ENCODE measurements around the gene S100A4. TPM values are rescaled to one million over a fixed set of nuclear protein-coding genes. Genes with fewer than 3 reads are reported as not detected.

Gene S100A4
- total RNA-seq, 1 experiment from 2014 or later = 22.7 TPM

DNA sequence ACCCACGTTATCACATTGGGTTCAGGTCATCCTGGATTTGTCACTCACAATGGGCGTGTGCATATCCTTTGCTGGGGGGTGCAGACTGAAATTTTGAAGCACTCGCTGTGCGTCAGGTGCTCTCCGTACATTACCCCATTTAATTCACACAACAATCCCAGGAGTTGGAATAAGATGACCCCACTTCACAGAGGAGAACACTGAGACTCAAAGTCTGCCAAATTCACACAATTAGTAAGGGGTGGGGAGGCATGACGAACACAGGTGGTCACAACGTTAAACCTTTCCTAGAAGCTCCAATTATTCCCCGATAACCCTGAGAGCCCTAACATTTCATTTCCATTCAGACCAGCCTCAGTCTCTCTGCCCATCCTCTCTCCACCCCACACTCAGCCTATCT, 23.9 kb upstream of the S100A4 start:
- CTCF ChIA-PET = interaction anchor here (0.5 to 6.1 kb wide), 5 partner anchors 25 to 65 kb away, joined by 3 to 188 read pairs (median 19); partner anchors contain the start of genes CHTOP, S100A1, S100A13 and S100A5
- POLR2A ChIA-PET = interaction anchor here (1.4 kb wide), 1 partner anchor 65 kb away, joined by 6 read pairs; the partner anchor contains the start of gene CHTOP
- ATAC-seq (no peak), DNase-seq (ENCODE audit: low spot score) (no peak)
- Mint-ChIP-seq H3K9me3 (no peaks in the 10 kb centered on the region), H3K27ac (no peak overlapping the region; the same call in 1 of the 2 replicates), H3K27me3 (ENCODE audit: low read depth) (no peaks in the 10 kb centered on the region; the same call in 1 of the 2 replicates), H3K4me1 (peaks cover 33% of the 10 kb centered on the region), H3K4me3 (no peak overlapping the region), H3K36me3 (0 out of 2 replicates have a peak, but pooled peaks cover under 1% of the 10 kb centered on the region)
- TF ChIP-seq ZNF396 (CRISPR knock-in tag; IDR thresholded peaks at IDR 0.05; ENCODE audit: borderline replicate concordance) = no peak
- TF ChIP-seq, protein P1, sequence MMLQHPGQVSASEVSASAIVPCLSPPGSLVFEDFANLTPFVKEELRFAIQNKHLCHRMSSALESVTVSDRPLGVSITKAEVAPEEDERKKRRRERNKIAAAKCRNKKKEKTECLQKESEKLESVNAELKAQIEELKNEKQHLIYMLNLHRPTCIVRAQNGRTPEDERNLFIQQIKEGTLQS (CRISPR knock-in tag; conservative IDR thresholded peaks at IDR 0.05) = no peak
- TF ChIP-seq ELF4 (CRISPR knock-in tag; IDR thresholded peaks at IDR 0.05; ENCODE audit: low read depth) = no peak
- TF ChIP-seq, protein P2, sequence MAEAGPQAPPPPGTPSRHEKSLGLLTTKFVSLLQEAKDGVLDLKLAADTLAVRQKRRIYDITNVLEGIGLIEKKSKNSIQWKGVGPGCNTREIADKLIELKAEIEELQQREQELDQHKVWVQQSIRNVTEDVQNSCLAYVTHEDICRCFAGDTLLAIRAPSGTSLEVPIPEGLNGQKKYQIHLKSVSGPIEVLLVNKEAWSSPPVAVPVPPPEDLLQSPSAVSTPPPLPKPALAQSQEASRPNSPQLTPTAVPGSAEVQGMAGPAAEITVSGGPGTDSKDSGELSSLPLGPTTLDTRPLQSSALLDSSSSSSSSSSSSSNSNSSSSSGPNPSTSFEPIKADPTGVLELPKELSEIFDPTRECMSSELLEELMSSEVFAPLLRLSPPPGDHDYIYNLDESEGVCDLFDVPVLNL (CRISPR knock-in tag; IDR thresholded peaks at IDR 0.05; ENCODE audit: borderline replicate concordance, low read depth) = no peak
- no peak for TF ChIP-seq JAZF1 (CRISPR knock-in tag; IDR thresholded peaks at IDR 0.05)
- no peak for TF ChIP-seq SMAD4 (CRISPR knock-in tag; IDR thresholded peaks at IDR 0.05)
- TF ChIP-seq, protein P3, sequence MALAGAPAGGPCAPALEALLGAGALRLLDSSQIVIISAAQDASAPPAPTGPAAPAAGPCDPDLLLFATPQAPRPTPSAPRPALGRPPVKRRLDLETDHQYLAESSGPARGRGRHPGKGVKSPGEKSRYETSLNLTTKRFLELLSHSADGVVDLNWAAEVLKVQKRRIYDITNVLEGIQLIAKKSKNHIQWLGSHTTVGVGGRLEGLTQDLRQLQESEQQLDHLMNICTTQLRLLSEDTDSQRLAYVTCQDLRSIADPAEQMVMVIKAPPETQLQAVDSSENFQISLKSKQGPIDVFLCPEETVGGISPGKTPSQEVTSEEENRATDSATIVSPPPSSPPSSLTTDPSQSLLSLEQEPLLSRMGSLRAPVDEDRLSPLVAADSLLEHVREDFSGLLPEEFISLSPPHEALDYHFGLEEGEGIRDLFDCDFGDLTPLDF (CRISPR knock-in tag; IDR thresholded peaks at IDR 0.05) = no peak
- no peak for TF ChIP-seq CBFB (CRISPR knock-in tag; IDR thresholded peaks at IDR 0.05; ENCODE audit: low read depth)
- no peak for TF ChIP-seq FOXP1 (CRISPR knock-in tag; IDR thresholded peaks at IDR 0.05; ENCODE audit: borderline replicate concordance)
- no peak for TF ChIP-seq KAT7 (CRISPR knock-in tag; IDR thresholded peaks at IDR 0.05; ENCODE audit: borderline replicate concordance)
- TF ChIP-seq, protein P4, sequence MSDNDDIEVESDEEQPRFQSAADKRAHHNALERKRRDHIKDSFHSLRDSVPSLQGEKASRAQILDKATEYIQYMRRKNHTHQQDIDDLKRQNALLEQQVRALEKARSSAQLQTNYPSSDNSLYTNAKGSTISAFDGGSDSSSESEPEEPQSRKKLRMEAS (CRISPR knock-in tag; IDR thresholded peaks at IDR 0.05) = no peak
- no peak for TF ChIP-seq GABPB1 (CRISPR knock-in tag; IDR thresholded peaks at IDR 0.05)
- TF ChIP-seq, protein P5, sequence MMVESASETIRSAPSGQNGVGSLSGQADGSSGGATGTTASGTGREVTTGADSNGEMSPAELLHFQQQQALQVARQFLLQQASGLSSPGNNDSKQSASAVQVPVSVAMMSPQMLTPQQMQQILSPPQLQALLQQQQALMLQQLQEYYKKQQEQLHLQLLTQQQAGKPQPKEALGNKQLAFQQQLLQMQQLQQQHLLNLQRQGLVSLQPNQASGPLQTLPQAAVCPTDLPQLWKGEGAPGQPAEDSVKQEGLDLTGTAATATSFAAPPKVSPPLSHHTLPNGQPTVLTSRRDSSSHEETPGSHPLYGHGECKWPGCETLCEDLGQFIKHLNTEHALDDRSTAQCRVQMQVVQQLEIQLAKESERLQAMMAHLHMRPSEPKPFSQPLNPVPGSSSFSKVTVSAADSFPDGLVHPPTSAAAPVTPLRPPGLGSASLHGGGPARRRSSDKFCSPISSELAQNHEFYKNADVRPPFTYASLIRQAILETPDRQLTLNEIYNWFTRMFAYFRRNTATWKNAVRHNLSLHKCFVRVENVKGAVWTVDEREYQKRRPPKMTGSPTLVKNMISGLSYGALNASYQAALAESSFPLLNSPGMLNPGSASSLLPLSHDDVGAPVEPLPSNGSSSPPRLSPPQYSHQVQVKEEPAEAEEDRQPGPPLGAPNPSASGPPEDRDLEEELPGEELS (CRISPR knock-in tag; IDR thresholded peaks at IDR 0.05) = no peak
- TF ChIP-seq TCF7 (CRISPR knock-in tag; IDR thresholded peaks at IDR 0.05; ENCODE audit: low read depth) = no peak

DNA sequence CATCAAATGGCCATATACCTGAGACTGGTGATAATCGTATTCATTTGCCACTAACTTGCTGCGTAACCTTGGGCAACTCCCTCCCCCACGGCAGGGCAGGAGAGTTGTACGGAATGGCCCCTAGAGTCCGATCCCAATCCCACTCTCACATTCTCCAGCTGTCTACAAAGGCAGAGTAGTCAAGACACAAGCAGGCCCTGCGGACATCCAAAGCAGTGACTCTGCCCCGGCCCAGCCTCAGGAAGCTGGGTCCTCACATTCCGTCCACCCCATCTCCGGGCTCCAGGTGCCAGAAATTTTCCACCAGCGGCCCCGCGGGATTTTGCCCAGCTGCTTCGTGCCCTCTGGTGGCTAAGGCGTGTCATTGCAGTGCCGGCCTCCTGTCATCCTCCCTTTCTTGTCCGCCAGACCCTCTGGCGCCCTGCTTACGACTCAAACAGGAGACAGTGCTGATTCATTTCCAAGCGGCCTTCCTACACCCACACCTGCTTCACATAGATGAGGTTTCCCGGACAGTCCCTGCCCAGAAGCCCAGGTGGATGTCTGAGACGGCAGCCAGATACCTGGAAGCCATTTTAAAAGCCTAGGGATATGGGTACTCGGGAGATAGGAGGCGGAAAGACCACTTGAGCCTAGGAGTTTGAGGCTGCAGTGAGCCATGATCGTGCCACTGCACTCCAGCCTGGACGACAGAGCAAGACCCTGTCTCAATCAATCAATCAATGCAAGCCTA, 22.9 kb upstream of the S100A4 start:
- CTCF ChIA-PET = interaction anchor here (0.7 to 6.1 kb wide), 41 partner anchors 9 to 225 kb away, joined by 3 to 188 read pairs (median 5); partner anchors contain the start of genes CHTOP, NPR1, S100A13 and S100A14
- Mint-ChIP-seq H3K4me1 (peaks cover 33% of the 10 kb centered on the region), H3K36me3 (no peaks in the 10 kb centered on the region), H3K27me3 (ENCODE audit: low read depth) (no peaks in the 10 kb centered on the region; the same call in 1 of the 2 replicates), H3K9me3 (no peaks in the 10 kb centered on the region), H3K27ac (peak overlapping the region; percentile 94), H3K4me3 (peak overlapping the region; percentile 47)
- peak; percentile 96 for DNase-seq (ENCODE audit: low spot score)
- POLR2A ChIA-PET = interaction anchor here (0.7 to 1.8 kb wide), 6 partner anchors 14 to 71 kb away, joined by 3 to 10 read pairs (median 4); partner anchors contain the start of genes CHTOP and S100A13
- ATAC-seq = peak; percentile 68
- TF ChIP-seq, protein P6, sequence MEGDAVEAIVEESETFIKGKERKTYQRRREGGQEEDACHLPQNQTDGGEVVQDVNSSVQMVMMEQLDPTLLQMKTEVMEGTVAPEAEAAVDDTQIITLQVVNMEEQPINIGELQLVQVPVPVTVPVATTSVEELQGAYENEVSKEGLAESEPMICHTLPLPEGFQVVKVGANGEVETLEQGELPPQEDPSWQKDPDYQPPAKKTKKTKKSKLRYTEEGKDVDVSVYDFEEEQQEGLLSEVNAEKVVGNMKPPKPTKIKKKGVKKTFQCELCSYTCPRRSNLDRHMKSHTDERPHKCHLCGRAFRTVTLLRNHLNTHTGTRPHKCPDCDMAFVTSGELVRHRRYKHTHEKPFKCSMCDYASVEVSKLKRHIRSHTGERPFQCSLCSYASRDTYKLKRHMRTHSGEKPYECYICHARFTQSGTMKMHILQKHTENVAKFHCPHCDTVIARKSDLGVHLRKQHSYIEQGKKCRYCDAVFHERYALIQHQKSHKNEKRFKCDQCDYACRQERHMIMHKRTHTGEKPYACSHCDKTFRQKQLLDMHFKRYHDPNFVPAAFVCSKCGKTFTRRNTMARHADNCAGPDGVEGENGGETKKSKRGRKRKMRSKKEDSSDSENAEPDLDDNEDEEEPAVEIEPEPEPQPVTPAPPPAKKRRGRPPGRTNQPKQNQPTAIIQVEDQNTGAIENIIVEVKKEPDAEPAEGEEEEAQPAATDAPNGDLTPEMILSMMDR (IDR thresholded peaks at IDR 0.05) = peak; percentile 99
- TF ChIP-seq, protein P4 (CRISPR knock-in tag; IDR thresholded peaks at IDR 0.05) = peak; percentile 63
- peak; percentile 96 for TF ChIP-seq ZNF121 (CRISPR knock-in tag; IDR thresholded peaks at IDR 0.05)
- TF ChIP-seq, protein P7, sequence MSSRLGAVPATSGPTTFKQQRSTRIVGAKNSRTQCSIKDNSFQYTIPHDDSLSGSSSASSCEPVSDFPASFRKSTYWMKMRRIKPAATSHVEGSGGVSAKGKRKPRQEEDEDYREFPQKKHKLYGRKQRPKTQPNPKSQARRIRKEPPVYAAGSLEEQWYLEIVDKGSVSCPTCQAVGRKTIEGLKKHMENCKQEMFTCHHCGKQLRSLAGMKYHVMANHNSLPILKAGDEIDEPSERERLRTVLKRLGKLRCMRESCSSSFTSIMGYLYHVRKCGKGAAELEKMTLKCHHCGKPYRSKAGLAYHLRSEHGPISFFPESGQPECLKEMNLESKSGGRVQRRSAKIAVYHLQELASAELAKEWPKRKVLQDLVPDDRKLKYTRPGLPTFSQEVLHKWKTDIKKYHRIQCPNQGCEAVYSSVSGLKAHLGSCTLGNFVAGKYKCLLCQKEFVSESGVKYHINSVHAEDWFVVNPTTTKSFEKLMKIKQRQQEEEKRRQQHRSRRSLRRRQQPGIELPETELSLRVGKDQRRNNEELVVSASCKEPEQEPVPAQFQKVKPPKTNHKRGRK (CRISPR knock-in tag; IDR thresholded peaks at IDR 0.05; ENCODE audit: borderline replicate concordance) = no peak
- TF ChIP-seq, protein P8, sequence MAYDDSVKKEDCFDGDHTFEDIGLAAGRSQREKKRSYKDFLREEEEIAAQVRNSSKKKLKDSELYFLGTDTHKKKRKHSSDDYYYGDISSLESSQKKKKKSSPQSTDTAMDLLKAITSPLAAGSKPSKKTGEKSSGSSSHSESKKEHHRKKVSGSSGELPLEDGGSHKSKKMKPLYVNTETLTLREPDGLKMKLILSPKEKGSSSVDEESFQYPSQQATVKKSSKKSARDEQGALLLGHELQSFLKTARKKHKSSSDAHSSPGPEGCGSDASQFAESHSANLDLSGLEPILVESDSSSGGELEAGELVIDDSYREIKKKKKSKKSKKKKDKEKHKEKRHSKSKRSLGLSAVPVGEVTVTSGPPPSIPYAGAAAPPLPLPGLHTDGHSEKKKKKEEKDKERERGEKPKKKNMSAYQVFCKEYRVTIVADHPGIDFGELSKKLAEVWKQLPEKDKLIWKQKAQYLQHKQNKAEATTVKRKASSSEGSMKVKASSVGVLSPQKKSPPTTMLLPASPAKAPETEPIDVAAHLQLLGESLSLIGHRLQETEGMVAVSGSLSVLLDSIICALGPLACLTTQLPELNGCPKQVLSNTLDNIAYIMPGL (CRISPR knock-in tag; IDR thresholded peaks at IDR 0.05) = peak; percentile 35; the same call in 1 of the 2 replicates

Data from WTC11 (cell line).